Breast epithelium (tissue), 4 donors: ENCODE results near the gene CRYGB. TPM values are rescaled to one million over a fixed set of nuclear protein-coding genes. Genes with fewer than 3 reads are reported as not detected.

Source experiments
- DNase-seq, 2 donors: peaks; one replicate each; pipeline ENCODE4 v3.0.0-alpha.2; 2019; ENCODE audit warnings: low spot score in 2 of 2
- H3K27ac ChIP-seq, 2 donors: fragments of 200-600 bp; sonication (generic) in 1 of 2; one replicate each; pipeline ENCODE4 v1.5.1; 2016 to 2019; ENCODE audit warnings: mild to moderate bottlenecking in 1 of 2
- H3K27me3 ChIP-seq, 2 donors: fragments of 200-600 bp; sonication (generic) in 1 of 2; one replicate each; pipeline versions ENCODE4 v1.5.1 to v1.6.0; 2017 to 2019; ENCODE audit warnings: control low read depth in 1 of 2, mild to moderate bottlenecking in 1 of 2
- H3K36me3 ChIP-seq: fragments of 200-600 bp; one replicate; pipeline ENCODE4 v1.5.1; 2019
- H3K4me1 ChIP-seq, 2 donors: fragments of 200-600 bp; sonication (generic); one replicate each; pipeline ENCODE4 v1.5.1; 2016 to 2019; ENCODE audit warnings: control low read depth in 1 of 2
- H3K4me3 ChIP-seq, 3 donors: fragments of 200-600 bp; sonication (generic); 1 replicate in 2 of 3; 2 replicates in 1 of 3; pipeline ENCODE4 v1.5.1; 2016 to 2019; ENCODE audit warnings: mild to moderate bottlenecking in 3 of 3, moderate library complexity in 2 of 3
- H3K9me3 ChIP-seq, 2 donors: fragments of 200-600 bp; sonication (generic) in 1 of 2; one replicate each; pipeline ENCODE4 v1.5.1; 2016 to 2019; ENCODE audit warnings: control low read depth in 1 of 2
- CTCF ChIP-seq, 3 donors: fragments of 450-650 bp; IDR thresholded peaks; one replicate each; pipeline ENCODE4 v1.5.1; 2016 to 2017; ENCODE audit warnings: antibody characterized with exemption in 3 of 3, mild to moderate bottlenecking in 3 of 3, moderate library complexity in 3 of 3
- POLR2A ChIP-seq: fragments of 450-650 bp; IDR thresholded peaks from one replicate; pipeline ENCODE4 v1.6.1; 2016; ENCODE audit warnings: antibody characterized with exemption, mild to moderate bottlenecking, moderate library complexity
- POLR2AphosphoS5 ChIP-seq, 3 donors: sonication (generic); formaldehyde crosslinking; IDR thresholded peaks; one replicate each; pipeline ENCODE4 v1.6.1; 2017; ENCODE audit warnings: antibody characterized with exemption in 3 of 3
- intact Hi-C: fragments of 100-400 bp; cut with DNase I; formaldehyde crosslinking; loops from one replicate; pipeline ENCODE4 v1.15.1; 2023; ENCODE audit warnings: low total_unique reads
- total RNA-seq, 3 donors: library from RNA; depleted of rRNA; stranded (reverse); fragments of >200 nt; gene quantifications; one replicate each; pipeline ENCODE4 v1.1.0, GENCODE V29; 2016

The CRYGB gene
- total RNA-seq, 3 donors from 2014 or later: not detected

DNA sequence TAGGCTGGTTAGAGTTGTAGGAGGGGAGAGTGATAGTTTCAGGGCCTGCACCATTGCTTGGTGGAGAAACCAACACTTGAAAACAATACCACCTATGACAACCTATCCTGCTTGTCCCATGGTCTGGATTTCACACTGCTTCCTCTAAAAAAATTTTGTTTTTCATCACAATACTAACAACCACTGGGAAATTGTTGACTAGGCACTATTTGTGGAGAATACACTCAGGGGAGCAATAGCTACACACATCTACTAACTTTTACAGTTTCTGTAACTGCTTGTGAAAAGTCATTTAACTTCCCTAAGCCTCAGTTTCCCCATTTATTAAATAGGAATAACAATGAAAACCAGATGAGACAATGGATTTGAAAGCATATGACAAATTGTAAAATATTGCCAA, 4.1 kb upstream of the CRYGB start:
- H3K27ac ChIP-seq: no peak overlapping the region
- intact Hi-C loops: no loop called here
- no peaks in the 10 kb centered on the region for H3K36me3 ChIP-seq
- DNase-seq: no peak
- H3K9me3 ChIP-seq: peaks cover 0 to 6% of the 10 kb centered on the region in 2 donors
- H3K27me3 ChIP-seq: no peaks in the 10 kb centered on the region
- H3K4me3 ChIP-seq: no peak overlapping the region
- TF ChIP-seq POLR2A: no peak
- TF ChIP-seq CTCF (IDR thresholded peaks at IDR 0.05): no peak
- TF ChIP-seq POLR2AphosphoS5 (IDR thresholded peaks at IDR 0.05): no peak
- no peaks in the 10 kb centered on the region for H3K4me1 ChIP-seq

GRCh38 chr2:208148803-208149202, 2.8 kb upstream of the CRYGB start:
- Histone ChIP-seq H3K27me3 (no peaks in the 10 kb centered on the region), H3K4me1 (no peaks in the 10 kb centered on the region)
- TF ChIP-seq POLR2AphosphoS5 (IDR thresholded peaks at IDR 0.05) (no peak), POLR2A (no peak), CTCF (IDR thresholded peaks at IDR 0.05) (no peak)

GRCh38 chr2:208147759-208148158, 1.8 kb upstream of the CRYGB start:
- Histone ChIP-seq H3K27ac (no peak overlapping the region), H3K36me3 (no peaks in the 10 kb centered on the region), H3K4me1 (no peaks in the 10 kb centered on the region), H3K27me3 (no peaks in the 10 kb centered on the region), H3K4me3 (no peak overlapping the region), H3K9me3 (peaks cover 0 to 6% of the 10 kb centered on the region in 2 donors)
- intact Hi-C loops: no loop called here
- no peak for TF ChIP-seq POLR2A
- no peak for TF ChIP-seq POLR2AphosphoS5 (IDR thresholded peaks at IDR 0.05)
- no peak for TF ChIP-seq CTCF (IDR thresholded peaks at IDR 0.05)
- no peak for DNase-seq

More at GRCh38 chr2:208148803-208149202, 2.8 kb upstream of the CRYGB start:
- DNase-seq: no peak
- no peaks in the 10 kb centered on the region for H3K36me3 ChIP-seq
- H3K9me3 ChIP-seq: peaks cover 0 to 6% of the 10 kb centered on the region in 2 donors
- intact Hi-C loops: no loop called here
- H3K4me3 ChIP-seq: no peak overlapping the region
- no peak overlapping the region for H3K27ac ChIP-seq

GRCh38 chr2:208147008-208147407, 1.1 kb upstream of the CRYGB start:
- no peaks in the 10 kb centered on the region for H3K36me3 ChIP-seq
- TF ChIP-seq POLR2AphosphoS5 (IDR thresholded peaks at IDR 0.05) (no peak), POLR2A (no peak), CTCF (IDR thresholded peaks at IDR 0.05) (no peak)
- H3K4me1 ChIP-seq: no peaks in the 10 kb centered on the region
- intact Hi-C loops: no loop called here
- no peak overlapping the region for H3K4me3 ChIP-seq
- DNase-seq: no peak
- no peaks in the 10 kb centered on the region for H3K27me3 ChIP-seq
- no peak overlapping the region for H3K27ac ChIP-seq
- peaks cover 0 to 6% of the 10 kb centered on the region in 2 donors for H3K9me3 ChIP-seq

GRCh38 chr2:208142925-208143799, 2.8 kb downstream of the CRYGB start:
- Histone ChIP-seq H3K4me1 (no peaks in the 10 kb centered on the region), H3K4me3 (no peak overlapping the region), H3K27me3 (no peaks in the 10 kb centered on the region), H3K27ac (no peak overlapping the region), H3K36me3 (no peaks in the 10 kb centered on the region), H3K9me3 (no peaks in the 10 kb centered on the region)
- intact Hi-C loops: no loop called here
- DNase-seq: no peak
- TF ChIP-seq CTCF (IDR thresholded peaks at IDR 0.05): no peak
- TF ChIP-seq POLR2A: no peak
- no peak for TF ChIP-seq POLR2AphosphoS5 (IDR thresholded peaks at IDR 0.05)
